ENCODE results near the gene CACNA1B.

GRCh38 chr9:137973829-137974416, 96.3 kb downstream of the CACNA1B start:
- no peak for TF ChIP-seq CTCF (IDR thresholded peaks at IDR 0.05)
- no peak for TF ChIP-seq MYC (IDR thresholded peaks at IDR 0.05; ENCODE audit: borderline replicate concordance, low read length)
- no peak for TF ChIP-seq POLR2A (IDR thresholded peaks at IDR 0.05; ENCODE audit: low read length)
- TF ChIP-seq RCOR1 (IDR thresholded peaks at IDR 0.05; ENCODE audit: low read depth, low read length) = no peak
- TF ChIP-seq HMGXB4 (CRISPR knock-in tag; IDR thresholded peaks at IDR 0.05; ENCODE audit: borderline replicate concordance) = no peak
- no peak for TF ChIP-seq RAD21 (conservative IDR thresholded peaks at IDR 0.05 in 1 of 2, IDR thresholded peaks at IDR 0.05 in 1 of 2)
- TF ChIP-seq MAX (IDR thresholded peaks at IDR 0.05) = no peak
- TF ChIP-seq CHD2 (IDR thresholded peaks at IDR 0.05; ENCODE audit: low read length, partially characterized antibody) = no peak
- no peak for TF ChIP-seq ELK1 (IDR thresholded peaks at IDR 0.05; ENCODE audit: low read depth, low read length)
- TF ChIP-seq ZSCAN20 (CRISPR knock-in tag; IDR thresholded peaks at IDR 0.05) = no peak
- no peak for TF ChIP-seq CEBPB (IDR thresholded peaks at IDR 0.05)
- TF ChIP-seq JUNB (IDR thresholded peaks at IDR 0.05) = no peak
- TF ChIP-seq ZFP36 (IDR thresholded peaks at IDR 0.05; ENCODE audit: borderline replicate concordance, partially characterized antibody) = no peak
